Progenitor cell of endocrine pancreas (in vitro differentiated cells): ENCODE measurements around the gene THSD4. TPM values are rescaled to one million over a fixed set of nuclear protein-coding genes. Genes with fewer than 3 reads are reported as not detected.

ENCODE experiments used
- DNase-seq: peaks from one replicate; pipeline ENCODE4 v3.0.0; 2021; ENCODE audit warnings: low spot score; ENCODE audit not compliant: unreplicated experiment
- H3K27ac Mint-ChIP-seq: 2 replicates; pipeline ENCODE4 v1.8.0; 2021; ENCODE audit warnings: mild to moderate bottlenecking, moderate library complexity, mixed read lengths
- H3K27me3 Mint-ChIP-seq: 2 replicates; pipeline ENCODE4 v1.8.0; 2021; ENCODE audit warnings: mixed read lengths
- H3K36me3 Mint-ChIP-seq: 2 replicates; pipeline ENCODE4 v1.8.0; 2022; ENCODE audit warnings: mixed read lengths; ENCODE audit not compliant: insufficient read depth
- H3K4me1 Mint-ChIP-seq: 2 replicates; pipeline ENCODE4 v1.8.0; 2021; ENCODE audit warnings: low read depth, mixed read lengths
- H3K4me3 Mint-ChIP-seq: 2 replicates; pipeline ENCODE4 v1.8.0; 2021; ENCODE audit warnings: low read depth, mild to moderate bottlenecking, moderate library complexity, mixed read lengths
- H3K9me3 Mint-ChIP-seq: 2 replicates; pipeline ENCODE4 v1.8.0; 2021; ENCODE audit warnings: low read depth, mixed read lengths
- long read RNA-seq: library from polyadenylated mRNA; unstranded; transcript quantifications from one replicate; pipeline ENCODE4 v2.0.0, GENCODE V29; 2020
- total RNA-seq: library from RNA; stranded (reverse); gene quantifications from 2 replicates; pipeline ENCODE4 v1.2.1, GENCODE V29; 2021
- TF ChIP-seq, protein P1 (sequence below): fragments of 200-600 bp; sonication (generic); IDR thresholded peaks from one replicate; pipeline ENCODE4 v1.5.0; 2021; ENCODE audit warnings: antibody characterized with exemption, mild to moderate bottlenecking; ENCODE audit not compliant: unreplicated experiment

THSD4 gene
- 6.7 and 6.8 TPM in 2 replicates for total RNA-seq
- long read RNA-seq, partial matches to known transcripts = 5 of 11 reads
- long read RNA-seq, other reads (novel, unspliced or antisense) = 6 of 11 reads

GRCh38 chr15:71114887-71115566 is at the start of gene THSD4:
Gene THSD4 (plus strand): TSS chr15:71115471.
- Mint-ChIP-seq H3K27me3 (peaks cover 73% of the 10 kb centered on the region), H3K9me3 (no peaks in the 10 kb centered on the region), H3K27ac (peak within 1 kb of the TSS; percentile 3), H3K4me3 (peak within 1 kb of the TSS; percentile 76), H3K36me3 (no peaks in the 10 kb centered on the region), H3K4me1 (peaks cover 16% of the 10 kb centered on the region)
- peak; percentile 79 for DNase-seq
- TF ChIP-seq, protein P1, sequence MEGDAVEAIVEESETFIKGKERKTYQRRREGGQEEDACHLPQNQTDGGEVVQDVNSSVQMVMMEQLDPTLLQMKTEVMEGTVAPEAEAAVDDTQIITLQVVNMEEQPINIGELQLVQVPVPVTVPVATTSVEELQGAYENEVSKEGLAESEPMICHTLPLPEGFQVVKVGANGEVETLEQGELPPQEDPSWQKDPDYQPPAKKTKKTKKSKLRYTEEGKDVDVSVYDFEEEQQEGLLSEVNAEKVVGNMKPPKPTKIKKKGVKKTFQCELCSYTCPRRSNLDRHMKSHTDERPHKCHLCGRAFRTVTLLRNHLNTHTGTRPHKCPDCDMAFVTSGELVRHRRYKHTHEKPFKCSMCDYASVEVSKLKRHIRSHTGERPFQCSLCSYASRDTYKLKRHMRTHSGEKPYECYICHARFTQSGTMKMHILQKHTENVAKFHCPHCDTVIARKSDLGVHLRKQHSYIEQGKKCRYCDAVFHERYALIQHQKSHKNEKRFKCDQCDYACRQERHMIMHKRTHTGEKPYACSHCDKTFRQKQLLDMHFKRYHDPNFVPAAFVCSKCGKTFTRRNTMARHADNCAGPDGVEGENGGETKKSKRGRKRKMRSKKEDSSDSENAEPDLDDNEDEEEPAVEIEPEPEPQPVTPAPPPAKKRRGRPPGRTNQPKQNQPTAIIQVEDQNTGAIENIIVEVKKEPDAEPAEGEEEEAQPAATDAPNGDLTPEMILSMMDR = peak; percentile 99

GRCh38 chr15:71066983-71067382 is 48.3 kb upstream of the THSD4 start:
- TF ChIP-seq, protein P1 = no peak

GRCh38 chr15:71069693-71070092 is 45.6 kb upstream of the THSD4 start:
- no peak overlapping the region for H3K27ac Mint-ChIP-seq

More at GRCh38 chr15:71066983-71067382, 48.3 kb upstream of the THSD4 start:
- H3K36me3 Mint-ChIP-seq = no peaks in the 10 kb centered on the region
- H3K4me1 Mint-ChIP-seq = no peaks in the 10 kb centered on the region
- H3K27me3 Mint-ChIP-seq = no peaks in the 10 kb centered on the region
- DNase-seq = no peak
- no peak overlapping the region for H3K4me3 Mint-ChIP-seq
- no peak overlapping the region for H3K27ac Mint-ChIP-seq
- no peaks in the 10 kb centered on the region for H3K9me3 Mint-ChIP-seq

DNA sequence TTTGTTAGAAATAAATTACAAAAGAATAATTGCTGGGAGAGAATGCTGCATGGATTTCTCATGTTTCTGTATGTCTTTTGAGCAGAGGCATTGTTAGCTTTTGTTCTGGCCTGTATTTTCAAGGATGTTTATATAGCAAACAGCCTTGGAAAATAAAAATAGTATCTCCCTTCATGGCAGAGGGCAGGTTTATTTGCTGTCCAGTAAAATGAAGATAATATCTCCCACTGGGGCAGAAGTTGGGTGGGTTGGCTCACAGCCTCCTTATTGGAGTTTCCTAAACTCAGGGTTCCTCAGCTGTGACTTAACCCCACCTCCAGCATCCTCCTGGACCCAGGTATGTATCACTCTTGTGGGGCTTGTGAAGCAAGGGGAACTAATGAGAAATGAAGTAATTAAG is 43.7 kb upstream of the THSD4 start:
- Mint-ChIP-seq H3K36me3 (no peaks in the 10 kb centered on the region), H3K27me3 (no peaks in the 10 kb centered on the region), H3K4me1 (no peaks in the 10 kb centered on the region), H3K9me3 (peaks cover 14% of the 10 kb centered on the region), H3K4me3 (no peak overlapping the region), H3K27ac (no peak overlapping the region)
- DNase-seq = no peak
- TF ChIP-seq, protein P1 = no peak

More at GRCh38 chr15:71069693-71070092, 45.6 kb upstream of the THSD4 start:
- H3K9me3 Mint-ChIP-seq = peaks cover 11% of the 10 kb centered on the region
- H3K4me3 Mint-ChIP-seq = no peak overlapping the region
- TF ChIP-seq, protein P1 = no peak
- no peaks in the 10 kb centered on the region for H3K4me1 Mint-ChIP-seq
- no peak for DNase-seq
- no peaks in the 10 kb centered on the region for H3K36me3 Mint-ChIP-seq
- H3K27me3 Mint-ChIP-seq = no peaks in the 10 kb centered on the region

- Mint-ChIP-seq H3K9me3 (peaks cover 15% of the 10 kb centered on the region), H3K4me1 (no peaks in the 10 kb centered on the region), H3K36me3 (no peaks in the 10 kb centered on the region), H3K4me3 (no peak overlapping the region), H3K27me3 (no peaks in the 10 kb centered on the region), H3K27ac (no peak overlapping the region)
- DNase-seq = no peak
- TF ChIP-seq, protein P1 = no peak
Observed at GRCh38 chr15:71072423-71072822, 42.8 kb upstream of the THSD4 start.
